GM12864 (cell line): ENCODE measurements around the gene NT5DC2.

Source experiments
- DNase-seq: peaks from one replicate; pipeline ENCODE4 v3.0.0-alpha.2; 2011; ENCODE audit warnings: low read depth
- H3K4me3 ChIP-seq: 2 replicates; pipeline ENCODE4 v1.5.1; 2011; ENCODE audit warnings: mild to moderate bottlenecking, low read depth, low read length, control low read depth
- TF ChIP-seq, protein P1 (sequence below): IDR thresholded peaks from 2 replicates; pipeline ENCODE4 v1.5.1; 2011; ENCODE audit warnings: low read depth, mild to moderate bottlenecking, moderate library complexity, low read length, control low read depth, inconsistent platforms; ENCODE audit errors: missing control alignments

The NT5DC2 gene

DNA sequence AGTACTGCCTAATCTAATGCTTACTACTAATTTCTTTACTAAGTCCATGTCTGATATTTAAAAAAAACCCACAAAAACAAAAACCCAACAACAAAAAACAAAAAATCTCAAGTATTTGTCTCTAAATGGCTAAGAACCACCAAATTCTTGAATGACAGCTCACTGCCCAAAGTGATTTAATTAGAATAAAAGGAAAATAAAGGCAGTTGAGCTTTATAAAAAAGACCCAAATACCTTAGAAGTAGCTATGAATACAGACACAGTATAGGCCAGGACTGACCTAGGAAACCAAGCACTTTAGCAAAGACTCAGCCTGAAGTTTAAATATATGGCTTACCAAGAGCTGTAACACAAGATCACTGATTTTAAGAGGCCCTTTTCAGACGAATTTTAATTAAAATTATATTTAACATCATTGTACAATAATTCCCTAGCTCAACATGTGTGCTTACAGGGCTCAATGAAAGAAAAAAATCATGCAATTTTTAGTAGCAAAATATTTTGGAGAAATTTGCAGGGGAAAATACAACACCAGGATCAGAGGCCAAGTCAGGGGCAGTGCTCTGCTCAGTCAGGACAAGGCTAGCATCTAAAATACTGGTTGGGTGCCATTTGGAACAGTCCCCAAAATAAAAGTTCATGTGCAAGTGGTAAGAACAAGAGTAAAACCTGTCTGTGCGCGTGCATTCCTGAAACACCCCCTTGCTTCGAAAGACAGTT lies 27.5 kb upstream of the NT5DC2 start:
- no peak for DNase-seq
- H3K4me3 ChIP-seq: no peak overlapping the region

DNA sequence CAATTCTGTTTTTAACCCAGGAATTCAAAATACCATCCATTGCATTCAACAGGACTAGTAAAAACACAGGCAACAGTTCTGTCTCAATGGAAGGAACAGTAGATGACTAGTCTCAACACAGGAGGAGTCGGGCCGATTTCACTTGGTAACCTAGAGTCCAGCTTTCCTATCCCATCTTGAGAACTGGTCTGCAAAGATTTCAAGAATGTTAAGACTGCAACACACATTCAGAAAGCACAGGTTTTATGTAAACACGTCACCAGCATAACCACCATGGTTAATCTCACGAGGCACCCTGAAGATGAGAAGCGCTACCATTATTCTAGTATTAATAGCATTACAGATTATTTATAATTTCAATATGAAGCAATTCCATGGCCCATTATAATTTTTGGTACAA lies 24.8 kb upstream of the NT5DC2 start:
- no peak for DNase-seq

More for the DNA sequence above, 27.5 kb upstream of the NT5DC2 start:
- TF ChIP-seq, protein P1, sequence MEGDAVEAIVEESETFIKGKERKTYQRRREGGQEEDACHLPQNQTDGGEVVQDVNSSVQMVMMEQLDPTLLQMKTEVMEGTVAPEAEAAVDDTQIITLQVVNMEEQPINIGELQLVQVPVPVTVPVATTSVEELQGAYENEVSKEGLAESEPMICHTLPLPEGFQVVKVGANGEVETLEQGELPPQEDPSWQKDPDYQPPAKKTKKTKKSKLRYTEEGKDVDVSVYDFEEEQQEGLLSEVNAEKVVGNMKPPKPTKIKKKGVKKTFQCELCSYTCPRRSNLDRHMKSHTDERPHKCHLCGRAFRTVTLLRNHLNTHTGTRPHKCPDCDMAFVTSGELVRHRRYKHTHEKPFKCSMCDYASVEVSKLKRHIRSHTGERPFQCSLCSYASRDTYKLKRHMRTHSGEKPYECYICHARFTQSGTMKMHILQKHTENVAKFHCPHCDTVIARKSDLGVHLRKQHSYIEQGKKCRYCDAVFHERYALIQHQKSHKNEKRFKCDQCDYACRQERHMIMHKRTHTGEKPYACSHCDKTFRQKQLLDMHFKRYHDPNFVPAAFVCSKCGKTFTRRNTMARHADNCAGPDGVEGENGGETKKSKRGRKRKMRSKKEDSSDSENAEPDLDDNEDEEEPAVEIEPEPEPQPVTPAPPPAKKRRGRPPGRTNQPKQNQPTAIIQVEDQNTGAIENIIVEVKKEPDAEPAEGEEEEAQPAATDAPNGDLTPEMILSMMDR: no peak

DNA sequence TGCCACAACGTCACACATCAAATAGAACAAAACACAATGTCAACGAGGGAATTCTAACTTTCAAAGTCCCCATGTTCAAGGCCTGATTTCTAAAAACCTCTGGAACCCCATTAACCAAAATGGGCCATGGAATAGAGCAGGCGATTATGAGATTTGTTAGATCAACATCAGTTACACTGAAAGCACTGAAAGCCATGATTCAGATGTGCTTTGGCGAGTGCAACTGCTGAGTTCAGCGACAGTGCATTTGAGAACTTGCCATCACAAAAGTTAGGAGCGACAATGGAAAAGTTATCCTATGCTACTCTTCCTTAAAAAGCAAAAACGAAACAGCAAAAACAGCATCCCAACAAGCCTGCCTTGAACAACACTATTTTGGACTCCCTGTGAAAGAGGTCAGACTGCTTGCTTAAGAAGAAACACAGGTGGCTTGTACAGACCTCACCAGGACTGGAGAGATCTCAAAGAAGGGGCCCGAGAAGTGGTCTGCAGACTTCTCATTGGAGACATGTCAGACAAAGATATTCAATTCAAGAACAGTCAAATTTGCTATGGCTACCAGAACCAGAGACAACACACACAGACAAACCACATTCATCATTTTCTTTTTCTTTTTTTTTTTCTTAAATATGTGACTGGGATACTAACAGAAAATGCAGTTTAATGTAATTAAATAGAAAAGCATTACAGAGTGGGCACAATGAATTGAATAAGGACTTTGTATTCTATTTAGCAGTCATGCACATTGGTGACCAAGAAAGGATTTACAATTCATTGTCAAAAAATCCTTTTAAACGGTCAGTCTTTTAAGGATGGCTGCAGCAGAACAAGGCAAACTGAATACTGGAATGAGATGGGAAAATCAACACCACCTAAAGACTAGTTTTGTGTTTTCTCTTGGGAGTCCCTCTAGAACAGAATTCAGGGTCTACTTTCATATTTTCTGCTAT lies 23.6 kb upstream of the NT5DC2 start:
- TF ChIP-seq, protein P1: no peak
- DNase-seq: no peak
- no peak overlapping the region for H3K4me3 ChIP-seq

More for the DNA sequence above, 24.8 kb upstream of the NT5DC2 start:
- no peak overlapping the region for H3K4me3 ChIP-seq
- TF ChIP-seq, protein P1: no peak

DNA sequence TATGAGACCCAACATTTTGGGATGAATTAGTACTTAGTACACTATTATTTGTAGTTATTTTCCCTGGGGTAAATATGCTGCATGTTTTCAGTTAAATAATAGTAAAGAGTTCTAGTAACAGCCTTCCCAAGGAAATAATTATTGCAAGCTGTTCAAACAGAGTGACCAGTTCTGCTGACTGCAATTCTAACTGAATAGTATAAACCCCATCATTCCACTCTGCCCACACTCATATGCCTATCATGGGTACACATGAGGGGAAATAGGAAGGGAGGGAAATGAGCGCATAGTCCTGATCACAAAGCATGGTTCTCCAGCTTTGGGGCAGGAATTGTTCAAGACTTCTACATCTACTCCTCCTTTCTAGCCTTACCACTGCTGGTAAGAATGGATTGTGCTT lies 21.4 kb upstream of the NT5DC2 start:
- DNase-seq: no peak
- H3K4me3 ChIP-seq: no peak overlapping the region
- TF ChIP-seq, protein P1: no peak

DNA sequence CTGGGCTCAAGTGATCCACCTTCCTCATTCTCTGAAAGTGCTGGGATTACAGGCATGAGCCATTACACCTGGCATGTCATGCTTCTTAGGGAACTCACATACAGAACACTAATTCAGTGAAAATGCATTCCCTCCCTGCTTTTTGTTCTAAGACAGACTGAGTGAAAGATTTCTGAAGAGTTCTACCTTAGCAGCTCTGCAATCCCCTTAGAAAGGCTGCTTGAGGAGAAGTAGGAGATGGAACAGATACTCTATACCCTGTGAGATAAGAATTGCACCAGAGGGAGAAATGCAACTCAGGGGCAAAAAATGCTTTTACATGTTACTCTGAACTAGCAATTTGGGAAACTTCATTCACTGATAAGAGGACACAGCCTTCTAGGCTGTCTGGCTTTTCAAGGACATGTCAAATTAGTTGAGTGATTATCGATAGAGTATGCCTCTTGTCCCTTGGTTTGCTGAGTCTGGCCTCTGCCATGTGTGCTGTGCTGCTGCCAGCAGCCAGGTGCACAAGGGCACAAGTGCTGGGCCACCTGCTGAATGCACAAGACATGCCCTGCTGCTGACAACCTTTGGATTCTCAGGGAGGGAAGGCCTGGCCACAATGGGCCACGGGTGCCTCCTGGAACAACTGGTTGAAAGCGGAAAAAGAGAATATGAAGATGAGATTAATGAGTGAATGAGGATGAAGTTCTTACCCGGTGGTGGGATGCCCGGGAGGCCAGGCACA lies 20.5 kb upstream of the NT5DC2 start:
- H3K4me3 ChIP-seq: no peak overlapping the region
- no peak for DNase-seq
- TF ChIP-seq, protein P1: no peak

DNA sequence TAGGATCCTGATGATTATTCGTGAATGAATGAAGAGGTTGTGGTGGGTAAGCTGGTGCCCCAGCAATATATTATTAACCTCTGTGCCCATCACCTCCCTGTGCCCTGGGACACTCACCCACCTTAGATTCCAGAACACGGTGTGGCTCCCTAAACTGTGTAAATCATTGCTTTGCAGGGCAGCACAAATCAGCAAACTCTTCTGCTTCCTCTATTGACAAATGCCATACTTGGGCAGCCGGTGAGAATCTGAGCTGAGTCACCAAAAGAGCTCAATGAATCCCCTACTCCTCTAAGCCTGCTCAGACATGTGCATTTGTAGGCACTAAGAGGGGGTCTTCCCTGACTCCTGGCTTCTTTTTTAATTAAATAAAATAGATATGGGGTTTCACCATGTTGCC lies 18.4 kb upstream of the NT5DC2 start:
- TF ChIP-seq, protein P1: no peak
- no peak for DNase-seq
- no peak overlapping the region for H3K4me3 ChIP-seq
